Hematopoietic multipotent progenitor cell (in vitro differentiated cells): Measurements from ENCODE around the gene B4GALT4. TPM values are rescaled to one million over a fixed set of nuclear protein-coding genes. Genes with fewer than 3 reads are reported as not detected.

Source experiments
- DNase-seq, 3 donors: peaks; one replicate each; pipeline ENCODE4 v3.0.0-alpha.2; 2011 to 2015; ENCODE audit warnings: low read depth in 2 of 3, low spot score in 2 of 3
- total RNA-seq: library from RNA; depleted of rRNA; stranded (reverse); fragments of >200 nt; gene quantifications from one replicate; pipeline ENCODE4 v1.2.3, GENCODE V29; 2012

Gene B4GALT4
- total RNA-seq, 1 donor: 4.8 TPM

DNA sequence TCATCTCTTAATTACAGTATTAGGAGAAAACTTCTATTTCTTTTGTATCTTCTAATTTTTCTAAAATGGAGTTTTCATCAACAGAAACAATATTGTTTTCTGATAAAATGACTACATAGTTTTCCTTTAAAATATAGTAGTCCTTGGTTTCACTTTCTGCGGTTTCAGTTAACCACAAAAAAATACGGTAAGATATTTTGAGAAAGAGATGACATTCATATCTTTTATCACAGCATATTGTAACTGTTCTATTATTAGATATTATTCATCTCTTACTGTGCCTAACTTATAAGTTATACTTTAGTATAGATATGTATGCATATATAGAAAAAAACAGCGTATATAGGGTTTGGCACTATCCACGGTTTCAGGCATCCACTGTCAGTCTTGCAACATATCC is 2.3 kb downstream of the B4GALT4 start:
- DNase-seq: peak in 1 of 3 donors; percentile 19

DNA sequence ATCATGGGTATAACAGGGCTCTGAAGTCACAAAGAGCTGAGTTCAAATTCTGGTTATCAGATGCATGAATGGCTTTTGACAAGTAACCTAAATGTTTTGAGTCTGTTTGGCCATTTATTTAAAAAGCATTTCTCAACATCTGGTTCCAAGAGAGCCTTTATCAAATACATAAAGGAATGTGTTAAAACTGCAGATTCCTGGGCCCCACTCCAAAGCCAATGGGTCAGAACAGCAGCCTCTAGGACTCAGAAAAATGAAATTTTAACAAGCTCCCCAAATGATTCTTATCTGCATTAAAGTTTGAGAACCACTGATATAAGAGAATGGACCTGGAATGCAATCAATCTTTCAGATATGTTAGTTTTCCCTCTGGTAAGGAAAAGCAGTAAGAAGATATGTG is 3.4 kb downstream of the B4GALT4 start:
- no peak for DNase-seq

- DNase-seq: peak in 2 of 3 donors; percentile 19 to 42
These were observed 3.9 kb downstream of the B4GALT4 start for GRCh38 chr3:119236756-119237155.

GRCh38 chr3:119235151-119235550 is 5.5 kb downstream of the B4GALT4 start:
- no peak for DNase-seq

GRCh38 chr3:119234610-119235009 is 6.1 kb downstream of the B4GALT4 start:
- no peak for DNase-seq

DNA sequence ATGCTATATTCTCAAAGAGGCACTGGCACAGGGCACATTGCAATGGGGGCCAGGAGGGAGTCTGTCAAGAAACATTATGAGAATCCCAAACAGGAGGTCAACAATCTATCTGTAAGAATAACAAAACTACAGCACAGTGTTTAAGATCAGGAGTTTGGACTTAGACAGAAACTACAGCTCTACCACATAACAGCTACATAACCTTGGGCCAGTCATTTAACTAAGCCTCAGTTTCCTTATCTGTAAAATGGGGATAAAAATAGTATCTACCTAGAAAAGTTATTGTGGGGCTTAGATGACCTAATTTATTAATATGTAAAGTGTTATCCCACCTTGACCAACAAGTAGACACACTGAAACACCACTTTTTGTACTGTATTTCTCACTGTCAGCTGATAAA is 9.9 kb downstream of the B4GALT4 start:
- DNase-seq: no peak

DNA sequence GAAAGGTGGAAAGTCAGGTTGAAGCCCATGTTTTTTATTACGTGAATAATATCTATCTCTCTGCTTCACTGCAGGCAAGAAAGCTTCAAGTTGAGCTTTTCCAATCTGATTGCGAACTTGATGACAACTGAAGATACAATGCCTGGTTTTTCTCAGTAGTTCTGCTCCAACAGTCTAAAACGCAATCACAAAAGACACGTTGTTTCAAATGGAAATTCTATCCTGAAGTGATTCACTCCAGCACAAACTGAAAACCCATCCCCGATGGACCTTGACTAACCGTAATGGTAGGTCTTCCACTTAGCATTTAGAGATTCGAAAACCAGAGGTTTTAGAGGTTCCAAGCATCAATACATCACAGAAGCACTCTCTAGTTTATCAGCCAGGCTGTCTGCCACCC is 10.6 kb downstream of the B4GALT4 start:
- no peak for DNase-seq

DNA sequence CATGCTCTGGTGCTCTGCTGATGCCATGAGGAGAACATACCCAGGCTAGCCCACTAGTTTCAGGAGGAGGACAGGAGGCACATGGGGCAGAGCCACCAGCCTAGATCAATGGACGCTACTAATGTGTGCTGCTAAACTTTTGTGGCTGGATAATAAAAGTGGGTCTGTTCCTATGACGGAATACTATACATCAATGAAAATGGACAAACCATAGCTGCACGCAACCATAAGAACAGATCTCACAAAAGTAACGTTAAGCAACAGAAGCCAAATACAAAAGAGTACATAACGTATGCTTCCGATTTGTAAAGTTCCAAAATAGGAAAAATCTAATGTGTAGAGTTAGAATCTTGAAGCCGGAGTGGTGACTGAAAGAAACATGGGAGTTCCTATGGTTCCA is 11.5 kb downstream of the B4GALT4 start:
- no peak for DNase-seq

DNA sequence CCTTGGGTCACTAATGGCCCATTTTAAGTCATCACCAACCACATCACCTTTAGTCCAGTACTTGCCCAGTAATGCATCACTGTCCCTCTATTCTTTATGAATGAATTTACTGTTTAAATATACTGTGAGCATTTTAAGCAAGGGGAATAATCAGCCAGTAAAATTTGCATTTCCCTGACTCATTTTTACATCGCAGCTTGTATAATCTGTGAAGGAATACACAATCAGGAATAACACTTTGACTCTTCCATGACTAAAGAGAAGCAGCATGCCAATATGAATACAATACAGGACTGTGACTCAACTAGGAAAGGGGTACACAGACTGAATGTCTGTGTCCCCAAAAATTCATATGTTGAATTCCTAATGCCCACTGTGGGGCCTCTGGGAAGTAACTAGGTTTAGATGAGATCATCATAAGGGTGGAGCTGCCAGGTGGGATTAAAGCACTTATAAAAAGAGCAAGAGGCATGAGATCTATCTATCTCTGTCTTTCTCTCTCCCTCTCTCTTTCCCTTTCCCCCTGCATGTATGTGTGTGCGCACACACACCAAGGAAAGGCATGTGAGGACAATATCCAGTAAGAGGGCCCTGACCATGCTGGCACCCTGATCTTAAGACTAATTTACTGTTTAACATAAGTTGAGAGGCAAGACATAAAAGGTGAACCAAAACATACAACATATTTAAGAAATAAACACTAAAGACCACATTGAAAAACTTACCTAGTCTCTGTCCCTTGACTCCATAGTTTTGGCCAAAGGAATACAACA is 12.1 kb downstream of the B4GALT4 start:
- no peak for DNase-seq

- DNase-seq: no peak
These were observed 13.4 kb downstream of the B4GALT4 start for GRCh38 chr3:119227070-119227850.

- DNase-seq: no peak
These were observed 15.6 kb downstream of the B4GALT4 start for GRCh38 chr3:119225121-119225520.

- no peak for DNase-seq
These were observed 17.2 kb downstream of the B4GALT4 start for GRCh38 chr3:119223511-119223910.

DNA sequence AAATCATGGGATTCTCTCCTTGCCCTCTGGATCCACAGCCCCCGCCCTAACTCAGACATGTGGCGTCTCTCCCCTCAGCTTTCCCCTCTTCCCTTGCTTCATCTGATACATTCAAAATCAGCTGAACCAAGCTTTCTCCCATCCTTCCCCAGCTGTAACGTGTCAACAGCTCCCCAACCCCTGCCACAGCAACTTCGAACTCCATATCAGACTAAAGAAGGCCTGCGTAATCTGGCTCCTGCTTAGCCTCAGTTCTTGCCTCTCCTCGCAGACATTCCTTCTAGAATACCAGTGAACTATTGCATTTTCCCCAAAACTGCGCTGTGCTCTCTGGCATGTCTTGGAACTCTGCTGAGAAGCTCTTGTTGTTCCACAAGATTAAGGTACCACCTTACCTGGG is 18.3 kb downstream of the B4GALT4 start:
- no peak for DNase-seq

DNA sequence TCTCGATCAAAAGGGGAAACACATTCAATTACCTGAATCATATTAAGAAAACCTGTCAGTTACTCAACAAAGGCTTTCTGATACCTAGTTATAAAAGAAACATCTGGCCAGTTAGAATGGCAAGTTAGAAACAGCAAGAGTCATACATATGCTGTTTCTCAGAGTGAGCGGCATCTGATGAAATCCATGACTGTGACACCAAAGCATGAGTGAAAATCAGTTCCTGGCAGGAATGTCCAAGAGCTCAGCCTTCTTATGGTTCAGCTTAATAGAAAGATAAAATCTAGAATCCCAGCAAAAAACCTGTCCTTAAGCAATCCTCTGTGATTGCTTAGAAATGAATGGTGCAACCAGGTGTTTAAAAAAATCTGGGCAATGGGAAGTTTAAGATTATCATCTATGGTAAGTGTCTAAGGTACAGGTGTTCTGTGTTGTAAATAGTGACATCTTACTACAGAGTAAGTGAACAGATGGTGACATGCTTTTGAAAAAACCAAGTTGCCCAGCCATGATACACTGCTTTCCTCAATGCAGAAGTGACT is 18.8 kb downstream of the B4GALT4 start:
- DNase-seq: no peak

- no peak for DNase-seq
These were observed 19.6 kb downstream of the B4GALT4 start for GRCh38 chr3:119220970-119221667.

GRCh38 chr3:119220198-119220597 is 20.5 kb downstream of the B4GALT4 start:
- no peak for DNase-seq

DNA sequence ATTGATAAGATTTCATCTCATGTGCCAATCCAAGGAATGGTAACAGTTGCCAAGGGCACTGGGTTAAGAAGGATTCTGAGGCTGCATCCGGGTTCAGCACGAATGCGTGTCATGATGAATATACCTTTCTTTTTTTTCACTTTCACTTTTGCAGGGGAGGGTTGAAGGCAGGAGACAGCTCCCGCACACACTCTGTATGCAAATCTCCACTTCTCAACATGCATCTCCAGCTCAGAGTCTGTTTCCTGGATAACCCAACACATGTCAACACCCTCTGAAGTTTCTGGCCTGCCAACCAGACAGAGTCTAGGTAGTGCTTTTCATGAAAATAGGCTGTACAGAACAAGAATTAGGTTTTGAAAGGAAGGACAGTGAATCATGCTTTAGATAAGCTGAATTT is 21.6 kb downstream of the B4GALT4 start:
- peak in 1 of 3 donors; percentile 10 for DNase-seq

GRCh38 chr3:119211803-119212202 is 28.9 kb downstream of the B4GALT4 start:
- DNase-seq: no peak

GRCh38 chr3:119211193-119211592 is 29.5 kb downstream of the B4GALT4 start:
- DNase-seq: no peak

- no peak for DNase-seq
These were observed 33.2 kb downstream of the B4GALT4 start for GRCh38 chr3:119207512-119207875.
